K562 (cell line): ENCODE results near the gene UGP2. TPM values are rescaled to one million over a fixed set of nuclear protein-coding genes. Genes with fewer than 3 reads are reported as not detected.

Experiments used
- ARID2 ChIP-seq: fragments of 450-650 bp; IDR thresholded peaks from 2 replicates; pipeline ENCODE4 v1.6.1; 2017; ENCODE audit warnings: antibody characterized with exemption, mild to moderate bottlenecking
- EP400 ChIP-seq: fragments of 450-650 bp; IDR thresholded peaks from 2 replicates; pipeline ENCODE4 v1.6.1; 2017; ENCODE audit warnings: antibody characterized with exemption, mild to moderate bottlenecking, moderate library complexity
- FOXK2 ChIP-seq, 2 experiments: fragments of 450-650 bp; IDR thresholded peaks in 1 of 2; conservative IDR thresholded peaks in 1 of 2; 2 replicates each; pipeline ENCODE4 v1.6.1; 2016; ENCODE audit warnings: low read depth in 2 of 2, mild to moderate bottlenecking in 1 of 2
- FUS ChIP-seq: fragments of 200-400 bp; formaldehyde crosslinking; optimal IDR thresholded peaks from 2 replicates; pipeline ENCODE3; 2017; ENCODE audit warnings: low read depth, low read length
- GTF2A2 ChIP-seq: IDR thresholded peaks from 2 replicates; pipeline ENCODE4 v1.6.1; 2016; ENCODE audit warnings: mild to moderate bottlenecking, missing genetic modification characterization, missing compliant biosample characterization
- NFYB ChIP-seq: IDR thresholded peaks from 2 replicates; pipeline ENCODE4 v1.6.1; 2011; ENCODE audit warnings: mild to moderate bottlenecking, moderate library complexity; ENCODE audit not compliant: insufficient read length; ENCODE audit errors: extremely low read depth
- POLR2G ChIP-seq: fragments of 200-400 bp; formaldehyde crosslinking; IDR thresholded peaks from 2 replicates; pipeline ENCODE4 v1.6.1; 2017; ENCODE audit warnings: low read depth, mild to moderate bottlenecking, antibody characterized with exemption, low read length, moderate library complexity
- POLR3G ChIP-seq: IDR thresholded peaks from 2 replicates; pipeline ENCODE4 v1.6.1; 2011; ENCODE audit not compliant: insufficient read length, insufficient replicate concordance; ENCODE audit errors: extremely low read depth
- RHOXF2B ChIP-seq: fragments of 250-450 bp; sonication (Bioruptor Pico); conservative IDR thresholded peaks from 2 replicates; pipeline ENCODE4 v1.5.1; 2021
- SLC30A9 ChIP-seq: fragments of 250-450 bp; sonication (Bioruptor Pico); IDR thresholded peaks from 2 replicates; pipeline ENCODE4 v1.8.0; 2022; ENCODE audit warnings: mild to moderate bottlenecking, moderate library complexity
- SREBF1 ChIP-seq: fragments of 150-350 bp; IDR thresholded peaks from 2 replicates; pipeline ENCODE4 v1.6.1; 2014; ENCODE audit warnings: antibody characterized with exemption, low read depth, low read length, borderline replicate concordance
- TAF15 ChIP-seq: fragments of 200-400 bp; formaldehyde crosslinking; IDR thresholded peaks from 2 replicates; pipeline ENCODE4 v1.6.1; 2017; ENCODE audit warnings: mild to moderate bottlenecking, low read depth, low read length, moderate library complexity
- TEAD2 ChIP-seq: fragments of 450-650 bp; IDR thresholded peaks from 2 replicates; pipeline ENCODE4 v1.6.1; 2016; ENCODE audit warnings: missing genetic modification characterization, control low read depth, missing compliant biosample characterization
- U2AF1 ChIP-seq: fragments of 200-400 bp; formaldehyde crosslinking; optimal IDR thresholded peaks from 2 replicates; pipeline ENCODE3; 2017; ENCODE audit warnings: mild to moderate bottlenecking, low read depth, low read length, moderate library complexity
- ZBTB1 ChIP-seq: sonication (generic); formaldehyde crosslinking; IDR thresholded peaks from 2 replicates; pipeline ENCODE4 v1.8.1; 2023; ENCODE audit warnings: missing genetic modification reagents, low read depth, mild to moderate bottlenecking, borderline replicate concordance
- ZNF165 ChIP-seq: fragments of 250-450 bp; sonication (Bioruptor Pico); IDR thresholded peaks from 2 replicates; pipeline ENCODE4 v1.4.0; 2020; ENCODE audit warnings: borderline replicate concordance
- ZNF239 ChIP-seq: fragments of 250-450 bp; sonication (Bioruptor Pico); IDR thresholded peaks from 2 replicates; pipeline ENCODE4 v1.4.0; 2020; ENCODE audit warnings: mild to moderate bottlenecking
- ZNF253 ChIP-seq: fragments of 250-450 bp; sonication (Bioruptor Pico); conservative IDR thresholded peaks from 2 replicates; pipeline ENCODE4 v1.6.1; 2021; ENCODE audit warnings: mild to moderate bottlenecking
- ZNF282 ChIP-seq: sonication (generic); formaldehyde crosslinking; IDR thresholded peaks from 2 replicates; pipeline ENCODE4 v1.8.1; 2023; ENCODE audit warnings: missing genetic modification reagents
- ZNF431 ChIP-seq: sonication (generic); formaldehyde crosslinking; IDR thresholded peaks from 2 replicates; pipeline ENCODE4 v1.8.0; 2022; ENCODE audit warnings: mild to moderate bottlenecking, missing genetic modification reagents
- ZNF766 ChIP-seq: fragments of 200-800 bp; sonication (Bioruptor generic); conservative IDR thresholded peaks from 2 replicates; pipeline ENCODE4 v1.6.1; 2016; ENCODE audit warnings: missing genetic modification characterization, missing compliant biosample characterization
- polyA plus RNA-seq, 8 experiments: library from polyadenylated mRNA; depleted of rRNA in 4 of 8; stranded (reverse) in 5 of 8; unstranded in 3 of 8; fragments of >200 nt; fragmentation: Nextera tagmentation in 2 of 8; fragmentation: Illumina TruSeq in 1 of 8; extraction: Ambion mirVana in 2 of 8; extraction: Trizol in 1 of 8; gene quantifications; 2 replicates each; pipeline versions ENCODE4 v1.2.1 to v1.2.3, GENCODE V29; 2011 to 2014; ENCODE audit warnings: inconsistent platforms in 1 of 8, missing spikeins in 1 of 8
- total RNA-seq, 7 experiments: library from RNA; depleted of rRNA in 6 of 7; stranded (reverse); fragments of >200 nt in 6 of 7; fragmentation: Illumina TruSeq in 2 of 7; extraction: Trizol in 2 of 7; gene quantifications; 2 replicates each; pipeline versions ENCODE4 v1.2.1 to v1.2.3, GENCODE V29; 2011 to 2021; ENCODE audit warnings: low replicate concordance in 1 of 7
- TF ChIP-seq, protein P1 (sequence below): sonication (generic); formaldehyde crosslinking; IDR thresholded peaks from 2 replicates; pipeline ENCODE4 v1.8.1; 2022; ENCODE audit warnings: missing genetic modification reagents
- TF ChIP-seq, protein P2 (sequence below), 2 experiments: fragments of 450-650 bp in 1 of 2; sonication (generic) in 1 of 2; formaldehyde crosslinking in 1 of 2; IDR thresholded peaks in 1 of 2; conservative IDR thresholded peaks in 1 of 2; 2 replicates each; pipeline versions ENCODE4 v1.6.1 to v1.8.1; 2016 to 2023; ENCODE audit warnings: mild to moderate bottlenecking in 2 of 2, moderate library complexity in 2 of 2, inconsistent platforms in 1 of 2, missing genetic modification reagents in 1 of 2
- TF ChIP-seq, protein P3 (sequence below): fragments of 250-450 bp; sonication (Bioruptor Pico); IDR thresholded peaks from 2 replicates; pipeline ENCODE4 v1.5.0; 2021
- TF ChIP-seq, protein P4 (sequence below), 2 experiments: fragments of 450-650 bp in 1 of 2; sonication (generic) in 1 of 2; formaldehyde crosslinking; conservative IDR thresholded peaks; 2 replicates each; pipeline versions ENCODE4 v1.4.0 to v1.8.1; 2020 to 2022; ENCODE audit warnings: mild to moderate bottlenecking in 1 of 2, missing genetic modification reagents in 1 of 2

Gene UGP2
- total and polyA plus RNA-seq, 9 of the 15 experiments (the other 6 are each of a cell fraction or from before 2014, with no cell fraction given) = 25.2 to 69.3 (median 58.9) TPM

DNA sequence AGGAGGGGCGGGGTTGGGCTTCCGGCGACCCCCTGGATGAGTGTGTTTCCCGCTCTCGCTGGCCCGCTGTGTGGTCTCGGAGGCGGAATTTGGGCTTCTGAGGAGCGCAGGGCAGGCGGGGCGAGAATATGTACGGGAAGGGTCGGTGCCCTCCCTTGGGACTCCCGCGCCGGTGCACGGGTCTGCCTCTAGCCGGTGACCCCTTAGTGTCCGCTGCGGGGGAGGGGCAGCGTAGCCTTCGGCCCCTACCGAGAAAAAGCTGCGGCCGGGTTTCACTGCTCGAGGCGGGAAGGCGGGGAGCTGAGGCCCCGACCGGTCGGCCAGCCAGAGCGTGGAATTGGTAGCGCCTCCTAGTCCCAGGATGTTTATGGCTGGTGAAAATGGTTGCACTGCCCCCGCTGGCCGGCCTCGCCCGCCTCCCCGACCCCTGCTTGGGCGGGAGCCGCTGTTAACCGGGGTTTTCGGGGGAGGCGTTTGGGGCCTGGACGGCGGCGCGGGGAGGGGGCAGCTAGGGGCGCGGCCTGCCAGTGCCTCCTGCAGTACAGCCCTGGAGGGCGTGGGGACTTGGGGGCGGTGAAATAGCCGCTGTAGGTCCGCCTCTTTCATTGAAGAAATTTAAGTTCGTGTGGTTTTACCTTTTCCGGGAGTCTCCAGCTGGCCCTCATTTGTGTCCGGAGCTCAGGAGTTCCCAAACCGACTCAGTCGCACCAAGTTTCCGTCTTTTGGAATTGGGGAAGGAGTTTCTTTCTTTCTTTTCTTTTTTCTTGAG lies at the start of gene UGP2 (continued):
- TF ChIP-seq ZNF165 (CRISPR knock-in tag) (no peak), FOXK2 (conservative IDR thresholded peaks at IDR 0.05 in 1 of 2, IDR thresholded peaks at IDR 0.05 in 1 of 2; ENCODE audit: low read depth in 2 of 2) (no peak; a peak in 1 of 4 replicates), ZNF431 (CRISPR knock-in tag) (no peak), POLR2G (peak; percentile 82), TEAD2 (tag) (no peak), SLC30A9 (CRISPR knock-in tag) (no peak), ZBTB1 (CRISPR knock-in tag) (0 out of 2 replicates have a peak, but pooled peaks have one; percentile 71), RHOXF2B (CRISPR knock-in tag) (no peak), ZNF766 (CRISPR knock-in tag) (no peak), GTF2A2 (tag) (no peak), ARID2 (no peak), ZNF239 (CRISPR knock-in tag) (no peak), FUS (no peak), ZNF253 (CRISPR knock-in tag) (no peak), SREBF1 (no peak), POLR3G (no peak), TAF15 (no peak), EP400 (no peak), ZNF282 (0 out of 2 replicates have a peak, but pooled peaks have one; percentile 59), U2AF1 (peak; percentile 32), NFYB (no peak)
- TF ChIP-seq, protein P1, sequence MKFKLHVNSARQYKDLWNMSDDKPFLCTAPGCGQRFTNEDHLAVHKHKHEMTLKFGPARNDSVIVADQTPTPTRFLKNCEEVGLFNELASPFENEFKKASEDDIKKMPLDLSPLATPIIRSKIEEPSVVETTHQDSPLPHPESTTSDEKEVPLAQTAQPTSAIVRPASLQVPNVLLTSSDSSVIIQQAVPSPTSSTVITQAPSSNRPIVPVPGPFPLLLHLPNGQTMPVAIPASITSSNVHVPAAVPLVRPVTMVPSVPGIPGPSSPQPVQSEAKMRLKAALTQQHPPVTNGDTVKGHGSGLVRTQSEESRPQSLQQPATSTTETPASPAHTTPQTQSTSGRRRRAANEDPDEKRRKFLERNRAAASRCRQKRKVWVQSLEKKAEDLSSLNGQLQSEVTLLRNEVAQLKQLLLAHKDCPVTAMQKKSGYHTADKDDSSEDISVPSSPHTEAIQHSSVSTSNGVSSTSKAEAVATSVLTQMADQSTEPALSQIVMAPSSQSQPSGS (CRISPR knock-in tag) = no peak
- TF ChIP-seq, protein P2, sequence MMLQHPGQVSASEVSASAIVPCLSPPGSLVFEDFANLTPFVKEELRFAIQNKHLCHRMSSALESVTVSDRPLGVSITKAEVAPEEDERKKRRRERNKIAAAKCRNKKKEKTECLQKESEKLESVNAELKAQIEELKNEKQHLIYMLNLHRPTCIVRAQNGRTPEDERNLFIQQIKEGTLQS (IDR thresholded peaks at IDR 0.05) = no peak
- TF ChIP-seq, protein P2 (CRISPR knock-in tag; conservative IDR thresholded peaks at IDR 0.05) = no peak; the same call in 1 of the 2 replicates
- TF ChIP-seq, protein P3, sequence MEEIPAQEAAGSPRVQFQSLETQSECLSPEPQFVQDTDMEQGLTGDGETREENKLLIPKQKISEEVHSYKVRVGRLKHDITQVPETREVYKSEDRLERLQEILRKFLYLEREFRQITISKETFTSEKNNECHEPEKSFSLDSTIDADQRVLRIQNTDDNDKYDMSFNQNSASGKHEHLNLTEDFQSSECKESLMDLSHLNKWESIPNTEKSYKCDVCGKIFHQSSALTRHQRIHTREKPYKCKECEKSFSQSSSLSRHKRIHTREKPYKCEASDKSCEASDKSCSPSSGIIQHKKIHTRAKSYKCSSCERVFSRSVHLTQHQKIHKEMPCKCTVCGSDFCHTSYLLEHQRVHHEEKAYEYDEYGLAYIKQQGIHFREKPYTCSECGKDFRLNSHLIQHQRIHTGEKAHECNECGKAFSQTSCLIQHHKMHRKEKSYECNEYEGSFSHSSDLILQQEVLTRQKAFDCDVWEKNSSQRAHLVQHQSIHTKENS = no peak
- TF ChIP-seq, protein P4, sequence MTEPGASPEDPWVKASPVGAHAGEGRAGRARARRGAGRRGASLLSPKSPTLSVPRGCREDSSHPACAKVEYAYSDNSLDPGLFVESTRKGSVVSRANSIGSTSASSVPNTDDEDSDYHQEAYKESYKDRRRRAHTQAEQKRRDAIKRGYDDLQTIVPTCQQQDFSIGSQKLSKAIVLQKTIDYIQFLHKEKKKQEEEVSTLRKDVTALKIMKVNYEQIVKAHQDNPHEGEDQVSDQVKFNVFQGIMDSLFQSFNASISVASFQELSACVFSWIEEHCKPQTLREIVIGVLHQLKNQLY (CRISPR knock-in tag; conservative IDR thresholded peaks at IDR 0.05) = no peak
